HCT116 (cell line): ENCODE measurements around the gene SHMT1. TPM values are rescaled to one million over a fixed set of nuclear protein-coding genes. Genes with fewer than 3 reads are reported as not detected.
"Not testable (repeated sequence)": the region's sequence is repeated elsewhere in the genome, so short reads cannot be mapped to it uniquely, and the experiment has no call there.

Experiments used
- ATAC-seq: fragments of 200-7000 bp; cut with Tn5 transposase; 2 replicates; pipeline ENCODE4 v1.9.1; 2020; ENCODE audit warnings: mild to moderate bottlenecking, moderate library complexity
- BruUV-seq: library from RNA; stranded (reverse); fragments of 400-500 nt; replicated peaks from 2 replicates; lab custom pipeline; 2021; lab: Mats Ljungman, UMichigan
- CTCF ChIA-PET: fragments of 300-600 bp; sonication (Branson Sonifier 250); formaldehyde crosslinking; loops from one replicate; lab custom pipeline; 2021; ENCODE audit warnings: antibody characterized with exemption; lab: Charles Lee
- POLR2A ChIA-PET: fragments of 300-600, 350-600 bp; sonication (Branson Sonifier 250); formaldehyde crosslinking; loops from one replicate; lab custom pipeline; 2021; ENCODE audit warnings: antibody characterized with exemption; lab: Charles Lee
- RAD21 ChIA-PET, 2 experiments: fragments of 300-600 bp; sonication (Branson Sonifier 250); formaldehyde crosslinking; loops; one replicate each; lab custom pipeline; 2023; ENCODE audit warnings: low total read pairs in 2 of 2; ENCODE audit not compliant: uncharacterized antibody in 2 of 2, unreplicated experiment in 2 of 2, low non-redundant PET in 1 of 2; lab: Charles Lee
- DNase-seq: peaks from one replicate; pipeline ENCODE4 v3.0.0-alpha.2; 2010; ENCODE audit warnings: low read depth, low spot score
- H2AFZ ChIP-seq: fragments of 200-600 bp; shearing (Covaris generic), sonication (generic); 2 replicates; pipeline ENCODE4 v1.6.1; 2017; ENCODE audit warnings: low read depth, mixed run types, mixed read lengths, antibody characterized with exemption, low read length; ENCODE audit not compliant: poor library complexity, severe bottlenecking
- H3K27ac ChIP-seq: 2 replicates; pipeline ENCODE4 v1.5.1; 2012; ENCODE audit warnings: low read depth, low read length
- H3K27me3 ChIP-seq: fragments of 200-600 bp; sonication (generic); 2 replicates; pipeline ENCODE4 v1.6.1; 2016; ENCODE audit warnings: mixed run types, low read length, mixed read lengths; ENCODE audit not compliant: insufficient read depth
- H3K36me3 ChIP-seq, 2 experiments: fragments of 200-500 bp in 1 of 2; fragments of 200-600 bp in 1 of 2; sonication (Bioruptor generic) in 1 of 2; sonication (generic) in 1 of 2; 2 replicates each; pipeline versions ENCODE4 v1.5.1 to v1.6.1; 2014 to 2016; ENCODE audit warnings: low read length in 2 of 2, inconsistent platforms in 1 of 2, mixed read lengths in 1 of 2, mixed run types in 1 of 2; ENCODE audit not compliant: insufficient read depth in 2 of 2, control insufficient read depth in 1 of 2
- H3K4me1 ChIP-seq, 2 experiments: fragments of 200-600 bp in 1 of 2; sonication (generic) in 1 of 2; 2 replicates each; pipeline versions ENCODE4 v1.5.1 to v1.6.1; 2012 to 2017; ENCODE audit warnings: low read length in 2 of 2, inconsistent platforms in 1 of 2, mild to moderate bottlenecking in 1 of 2, mixed read lengths in 1 of 2, mixed run types in 1 of 2, moderate library complexity in 1 of 2; ENCODE audit not compliant: insufficient read depth in 2 of 2, control insufficient read depth in 1 of 2
- H3K4me2 ChIP-seq: fragments of 200-600 bp; sonication (generic); 2 replicates; pipeline ENCODE4 v1.6.1; 2017; ENCODE audit warnings: mixed run types, low read length, mixed read lengths
- H3K4me3 ChIP-seq, 2 experiments: fragments of 200-600 bp in 1 of 2; sonication (generic) in 1 of 2; replicated peaks in 1 of 2; 2 replicates each; pipeline ENCODE4 v1.5.1; 2011 to 2016; ENCODE audit warnings: low read length in 2 of 2, control low read depth in 1 of 2, low read depth in 1 of 2, mild to moderate bottlenecking in 1 of 2, mixed read lengths in 1 of 2, mixed run types in 1 of 2
- H3K79me2 ChIP-seq: fragments of 200-600 bp; sonication (generic); 2 replicates; pipeline ENCODE4 v1.6.1; 2017; ENCODE audit warnings: mild to moderate bottlenecking, mixed run types, low read length, moderate library complexity, mixed read lengths; ENCODE audit not compliant: insufficient read depth
- H3K9ac ChIP-seq: fragments of 200-600 bp; sonication (generic); 2 replicates; pipeline ENCODE4 v1.6.1; 2016; ENCODE audit warnings: low read length, mixed read lengths
- H3K9me2 ChIP-seq: fragments of 200-600 bp; sonication (generic), shearing (Covaris generic); 2 replicates; pipeline ENCODE4 v1.6.1; 2017; ENCODE audit warnings: mixed run types, mild to moderate bottlenecking, moderate library complexity; ENCODE audit not compliant: insufficient read depth
- H3K9me3 ChIP-seq, 2 experiments: fragments of 200-500 bp in 1 of 2; fragments of 200-600 bp in 1 of 2; sonication (Bioruptor generic) in 1 of 2; sonication (generic) in 1 of 2; 2 replicates each; pipeline ENCODE4 v1.6.1; 2014 to 2017; ENCODE audit warnings: low read length in 2 of 2, mixed read lengths in 2 of 2, inconsistent platforms in 1 of 2, low read depth in 1 of 2, mild to moderate bottlenecking in 1 of 2, mixed run types in 1 of 2, moderate library complexity in 1 of 2; ENCODE audit not compliant: control insufficient read depth in 1 of 2, insufficient read depth in 1 of 2
- H4K20me1 ChIP-seq: fragments of 200-600 bp; sonication (generic), shearing (Covaris generic); 2 replicates; pipeline ENCODE4 v1.6.1; 2017; ENCODE audit warnings: mixed run types, mild to moderate bottlenecking, moderate library complexity; ENCODE audit not compliant: insufficient read depth
- CBX3 ChIP-seq: IDR thresholded peaks from 2 replicates; pipeline ENCODE4 v1.6.1; 2012; ENCODE audit warnings: low read depth
- CEBPB ChIP-seq: IDR thresholded peaks from 2 replicates; pipeline ENCODE4 v1.6.1; 2012; ENCODE audit warnings: low read depth
- CTCF ChIP-seq, 3 experiments: fragments of 200-600 bp in 1 of 3; sonication (generic) in 1 of 3; IDR thresholded peaks in 2 of 3; conservative IDR thresholded peaks in 1 of 3; 2 replicates each; pipeline ENCODE4 v1.5.1; 2012 to 2017; ENCODE audit warnings: low read depth in 2 of 3, low read length in 2 of 3, antibody characterized with exemption in 1 of 3, borderline replicate concordance in 1 of 3, control low read depth in 1 of 3, mild to moderate bottlenecking in 1 of 3, mixed read lengths in 1 of 3, mixed run types in 1 of 3, moderate library complexity in 1 of 3; ENCODE audit not compliant: insufficient read depth in 1 of 3
- ELF1 ChIP-seq: IDR thresholded peaks from 2 replicates; pipeline ENCODE4 v1.6.1; 2012; ENCODE audit warnings: low read depth, borderline replicate concordance
- EZH2 ChIP-seq: fragments of 200-600 bp; sonication (generic); IDR thresholded peaks from 2 replicates; pipeline ENCODE4 v1.6.1; 2017; ENCODE audit warnings: antibody characterized with exemption, mixed run types
- EZH2phosphoT487 ChIP-seq: fragments of 200-600 bp; IDR thresholded peaks from 2 replicates; pipeline ENCODE4 v1.6.1; 2018; ENCODE audit warnings: antibody characterized with exemption, borderline replicate concordance
- JUND ChIP-seq: IDR thresholded peaks from 2 replicates; pipeline ENCODE4 v1.6.1; 2012
- MAX ChIP-seq: IDR thresholded peaks from 2 replicates; pipeline ENCODE4 v1.6.1; 2012
- POLR2AphosphoS5 ChIP-seq: IDR thresholded peaks from 2 replicates; pipeline ENCODE4 v1.6.1; 2011; ENCODE audit warnings: mild to moderate bottlenecking, low read depth, low read length, moderate library complexity
- RAD21 ChIP-seq: IDR thresholded peaks from 2 replicates; pipeline ENCODE4 v1.6.1; 2012; ENCODE audit warnings: low read depth, mild to moderate bottlenecking
- SIN3A ChIP-seq: IDR thresholded peaks from 2 replicates; pipeline ENCODE4 v1.6.1; 2012; ENCODE audit warnings: low read depth
- SP1 ChIP-seq: IDR thresholded peaks from 2 replicates; pipeline ENCODE4 v1.6.1; 2012; ENCODE audit warnings: low read depth
- SRF ChIP-seq: IDR thresholded peaks from 2 replicates; pipeline ENCODE4 v1.6.1; 2012; ENCODE audit warnings: low read depth
- TCF7L2 ChIP-seq: IDR thresholded peaks from 2 replicates; pipeline ENCODE4 v1.7.0; 2011; ENCODE audit warnings: borderline replicate concordance, inconsistent platforms; ENCODE audit not compliant: insufficient read depth, insufficient read length; ENCODE audit errors: extremely low read depth
- YY1 ChIP-seq: IDR thresholded peaks from 2 replicates; pipeline ENCODE4 v1.6.1; 2011; ENCODE audit warnings: low read length, low read depth, moderate library complexity, mild to moderate bottlenecking; ENCODE audit not compliant: insufficient replicate concordance; ENCODE audit errors: extremely low read depth
- ZBTB33 ChIP-seq: IDR thresholded peaks from 2 replicates; pipeline ENCODE4 v1.6.1; 2011; ENCODE audit warnings: mild to moderate bottlenecking, low read length, moderate library complexity; ENCODE audit not compliant: insufficient replicate concordance; ENCODE audit errors: extremely low read depth
- ZFX ChIP-seq: fragments of 450-650 bp; IDR thresholded peaks from 2 replicates; pipeline ENCODE4 v1.6.1; 2017
- ZNF274 ChIP-seq: fragments of 200-500 bp; sonication (Bioruptor generic); IDR thresholded peaks from 2 replicates; pipeline ENCODE4 v1.6.1; 2014; ENCODE audit warnings: mild to moderate bottlenecking, low read depth, low read length, inconsistent platforms
- intact Hi-C: fragments of 100-400 bp; cut with micrococcal nuclease; formaldehyde crosslinking; loops from 2 replicates; pipeline ENCODE4 v1.10.0; 2022
- total RNA-seq: library from RNA; stranded (reverse); gene quantifications from one replicate; pipeline ENCODE4 v1.2.1, GENCODE V29; 2021; ENCODE audit not compliant: unreplicated experiment

SHMT1 gene
- total RNA-seq, 1 experiment from 2014 or later = 46.5 TPM

- Histone ChIP-seq H3K4me1 (no peaks in the 10 kb centered on the region), H3K27me3 (no peaks in the 10 kb centered on the region), H3K4me2 (no peak overlapping the region), H3K9ac (no peak overlapping the region), H3K9me2 (no peaks in the 10 kb centered on the region), H3K79me2 (no peaks in the 10 kb centered on the region), H3K9me3 (no peaks in the 10 kb centered on the region), H3K36me3 (peaks cover 17 to 24% of the 10 kb centered on the region in 2 experiments; a peak in 3 of 4 replicates), H2AFZ (no peak overlapping the region), H3K4me3 (no peak overlapping the region), H4K20me1 (no peaks in the 10 kb centered on the region), H3K27ac (no peak overlapping the region)
- no peak for ATAC-seq
- intact Hi-C loops = no loop called here
- BruUV-seq = no TSS peak
- ChIA-PET RAD21 (no interaction called here), CTCF (no interaction called here), POLR2A (no interaction called here)
- DNase-seq = no peak
- TF ChIP-seq JUND = no peak
- no peak for TF ChIP-seq TCF7L2
- no peak for TF ChIP-seq POLR2AphosphoS5
- TF ChIP-seq CBX3 = no peak
- no peak for TF ChIP-seq ZFX
- no peak for TF ChIP-seq EZH2phosphoT487
- TF ChIP-seq YY1 = no peak
- TF ChIP-seq SRF = no peak
- no peak for TF ChIP-seq CTCF (IDR thresholded peaks at IDR 0.05 in 2 of 3, conservative IDR thresholded peaks at IDR 0.05 in 1 of 3; ENCODE audit: borderline replicate concordance in 1 of 3, insufficient read depth in 1 of 3, low read depth in 2 of 3, low read length in 2 of 3)
- TF ChIP-seq RAD21 = no peak
- no peak for TF ChIP-seq SP1
- no peak for TF ChIP-seq SIN3A
- TF ChIP-seq ELF1 = no peak
- no peak for TF ChIP-seq CEBPB
- no peak for TF ChIP-seq EZH2
- TF ChIP-seq ZBTB33 = no peak
- TF ChIP-seq ZNF274 = no peak
- TF ChIP-seq MAX = no peak
Observed at GRCh38 chr17:18339933-18340332, 23.4 kb downstream of the SHMT1 start.

GRCh38 chr17:18338158-18338557 is 25.2 kb downstream of the SHMT1 start:
- H3K9me3 ChIP-seq, BruUV-seq, H3K27ac ChIP-seq, H3K9ac ChIP-seq, H3K27me3 ChIP-seq, CTCF ChIA-PET, H4K20me1 ChIP-seq, DNase-seq, intact Hi-C loops, RAD21 ChIA-PET, ATAC-seq, H3K4me2 ChIP-seq, H3K4me1 ChIP-seq, H3K4me3 ChIP-seq, H3K79me2 ChIP-seq, POLR2A ChIA-PET, H3K9me2 ChIP-seq, H2AFZ ChIP-seq: not testable (repeated sequence)
- H3K36me3 ChIP-seq = peaks cover 14 to 24% of the 10 kb centered on the region in 2 experiments; a peak in 3 of 4 replicates
